Naive thymus-derived CD4-positive, alpha-beta T cell (primary cell): Measurements from ENCODE around the gene GMDS. TPM values are rescaled to one million over a fixed set of nuclear protein-coding genes. Genes with fewer than 3 reads are reported as not detected.

ENCODE experiments used
- ATAC-seq: fragments of 150-1000 bp; cut with Tn5 transposase; 2 replicates; pipeline ENCODE4 v1.10.0; 2021; ENCODE audit warnings: mild to moderate bottlenecking, moderate library complexity
- CTCF ChIA-PET: fragments of 350-600 bp; sonication (Branson Sonifier 250); formaldehyde crosslinking; loops from one replicate; lab custom pipeline; 2021; ENCODE audit warnings: antibody characterized with exemption; lab: Charles Lee
- POLR2A ChIA-PET: fragments of 350-600 bp; sonication (Branson Sonifier 250); formaldehyde crosslinking; loops from one replicate; lab custom pipeline; 2021; ENCODE audit warnings: antibody characterized with exemption, inconsistent platforms; lab: Charles Lee
- DNase-seq, 9 donors: peaks; one replicate each; pipeline versions ENCODE4 v3.0.0 to v3.0.0-alpha.2; 2020 to 2022; ENCODE audit warnings: mixed read lengths in 1 of 9
- H3K27ac ChIP-seq: one replicate; pipeline ENCODE4 v1.7.0; 2013; ENCODE audit warnings: mild to moderate bottlenecking, low read depth, low read length, moderate library complexity
- H3K27me3 ChIP-seq, 2 donors: one replicate each; pipeline ENCODE4 v1.7.0; 2013; ENCODE audit warnings: low read length in 2 of 2, mild to moderate bottlenecking in 2 of 2, moderate library complexity in 2 of 2; ENCODE audit not compliant: control insufficient read depth in 2 of 2, insufficient read depth in 2 of 2
- H3K36me3 ChIP-seq, 3 experiments: 1 replicate in 2 of 3; 2 replicates in 1 of 3; pipeline ENCODE4 v1.7.0; 2013; ENCODE audit warnings: low read length in 3 of 3, mild to moderate bottlenecking in 3 of 3, moderate library complexity in 1 of 3; ENCODE audit not compliant: insufficient read depth in 3 of 3, control insufficient read depth in 2 of 3
- H3K4me1 ChIP-seq, 2 donors: one replicate each; pipeline ENCODE4 v1.7.0; 2013; ENCODE audit warnings: low read length in 2 of 2, mild to moderate bottlenecking in 2 of 2, moderate library complexity in 1 of 2; ENCODE audit not compliant: control insufficient read depth in 2 of 2, insufficient read depth in 2 of 2
- H3K4me3 ChIP-seq: 2 replicates; pipeline ENCODE4 v1.7.0; 2013; ENCODE audit warnings: mild to moderate bottlenecking, low read length
- H3K9me3 ChIP-seq, 3 experiments: 1 replicate in 2 of 3; 2 replicates in 1 of 3; pipeline ENCODE4 v1.7.0; 2013; ENCODE audit warnings: low read length in 3 of 3; ENCODE audit not compliant: control insufficient read depth in 2 of 3
- H3K27ac Mint-ChIP-seq, 9 donors: one replicate each; pipeline ENCODE4 v1.8.0; 2020 to 2022; ENCODE audit warnings: mixed read lengths in 9 of 9, mild to moderate bottlenecking in 8 of 9, moderate library complexity in 5 of 9, inconsistent platforms in 2 of 9
- H3K27me3 Mint-ChIP-seq, 5 donors: one replicate each; pipeline ENCODE4 v1.8.0; 2021 to 2022; ENCODE audit warnings: mixed read lengths in 5 of 5, mild to moderate bottlenecking in 1 of 5
- H3K36me3 Mint-ChIP-seq, 5 donors: one replicate each; pipeline ENCODE4 v1.8.0; 2020 to 2022; ENCODE audit warnings: mixed read lengths in 5 of 5, mild to moderate bottlenecking in 3 of 5, inconsistent platforms in 1 of 5
- H3K4me1 Mint-ChIP-seq, 7 donors: one replicate each; pipeline ENCODE4 v1.8.0; 2020 to 2022; ENCODE audit warnings: mixed read lengths in 7 of 7, mild to moderate bottlenecking in 3 of 7, inconsistent platforms in 1 of 7
- H3K4me3 Mint-ChIP-seq, 10 donors: one replicate each; pipeline ENCODE4 v1.8.0; 2020 to 2022; ENCODE audit warnings: mild to moderate bottlenecking in 10 of 10, mixed read lengths in 10 of 10, moderate library complexity in 6 of 10, inconsistent platforms in 2 of 10
- H3K9me3 Mint-ChIP-seq, 11 donors: one replicate each; pipeline ENCODE4 v1.8.0; 2020 to 2022; ENCODE audit warnings: mixed read lengths in 11 of 11, mild to moderate bottlenecking in 4 of 11, inconsistent platforms in 1 of 11, moderate library complexity in 1 of 11
- intact Hi-C, 2 donors: fragments of 100-400 bp; cut with micrococcal nuclease; formaldehyde crosslinking; loops; one replicate each; pipeline ENCODE4 v1.15.1; 2023
- polyA plus RNA-seq, 2 donors: library from polyadenylated mRNA; unstranded; fragments of 300-500 nt; fragmentation: Illumina TruSeq; gene quantifications; one replicate each; pipeline ENCODE4 v1.2.3, GENCODE V29; 2021
- total RNA-seq, 6 experiments: library from RNA in 5 of 6; stranded (reverse) in 5 of 6; gene quantifications; 1 replicate in 5 of 6; 2 replicates in 1 of 6; pipeline ENCODE4 v1.2.3 and lab custom pipeline; 2021 to 2026

GMDS gene
- total and polyA plus RNA-seq, 7 experiments from 2014 or later, result 12.7 to 33.9 (median 18.3) TPM

- H3K4me1 Mint-ChIP-seq, result peaks cover 24 to 63% (median 48%) of the 10 kb centered on the region in 7 donors
- peaks cover 4 to 13% of the 10 kb centered on the region in 2 donors for H3K4me1 ChIP-seq
- peaks cover 0 to 9% (median 0%) of the 10 kb centered on the region in 5 donors for H3K27me3 Mint-ChIP-seq
- H3K27me3 ChIP-seq, result no peaks in the 10 kb centered on the region
- DNase-seq (no peak), ATAC-seq (no peak)
- H3K4me3 ChIP-seq, result no peak overlapping the region
- H3K27ac Mint-ChIP-seq, result no peak overlapping the region
- intact Hi-C loops, result no loop called here
- H3K36me3 ChIP-seq, result no peaks in the 10 kb centered on the region
- no peaks in the 10 kb centered on the region for H3K9me3 Mint-ChIP-seq
- H3K9me3 ChIP-seq, result no peaks in the 10 kb centered on the region
- H3K36me3 Mint-ChIP-seq, result no peaks in the 10 kb centered on the region
- ChIA-PET POLR2A (no interaction called here), CTCF (no interaction called here)
- no peak overlapping the region for H3K27ac ChIP-seq
- H3K4me3 Mint-ChIP-seq, result peak overlapping the region in 1 of 10 donors; percentile 22
Measured at GRCh38 chr6:2158596-2159271, 86.7 kb downstream of the GMDS start.

- ChIA-PET CTCF (no interaction called here), POLR2A (no interaction called here)
- Mint-ChIP-seq H3K27ac (no peak overlapping the region), H3K4me3 (peak overlapping the region in 4 of 10 donors; percentile 2 to 53 (median 21)), H3K4me1 (peaks cover 17 to 53% (median 38%) of the 10 kb centered on the region in 7 donors), H3K27me3 (peaks cover 0 to 14% (median 0%) of the 10 kb centered on the region in 5 donors), H3K9me3 (no peaks in the 10 kb centered on the region), H3K36me3 (no peaks in the 10 kb centered on the region)
- H3K4me1 ChIP-seq, result peaks cover 4 to 13% of the 10 kb centered on the region in 2 donors
- intact Hi-C loops, result no loop called here
- ATAC-seq, result peak; percentile 44
- H3K27ac ChIP-seq, result no peak overlapping the region
- H3K36me3 ChIP-seq, result no peaks in the 10 kb centered on the region
- no peaks in the 10 kb centered on the region for H3K27me3 ChIP-seq
- peak in 5 of 9 donors; percentile 13 to 41 (median 23) for DNase-seq
- H3K9me3 ChIP-seq, result no peaks in the 10 kb centered on the region
- H3K4me3 ChIP-seq, result no peak overlapping the region
Measured at GRCh38 chr6:2157441-2158127, 87.8 kb downstream of the GMDS start.

- no peaks in the 10 kb centered on the region for H3K9me3 Mint-ChIP-seq
- peaks cover 4 to 13% of the 10 kb centered on the region in 2 donors for H3K4me1 ChIP-seq
- intact Hi-C loops, result no loop called here
- H3K4me3 Mint-ChIP-seq, result no peak overlapping the region
- H3K27me3 ChIP-seq, result no peaks in the 10 kb centered on the region
- H3K27ac Mint-ChIP-seq, result no peak overlapping the region
- ATAC-seq, result no peak
- no peaks in the 10 kb centered on the region for H3K36me3 Mint-ChIP-seq
- H3K36me3 ChIP-seq, result no peaks in the 10 kb centered on the region
- no peaks in the 10 kb centered on the region for H3K9me3 ChIP-seq
- H3K4me1 Mint-ChIP-seq, result peaks cover 12 to 40% (median 26%) of the 10 kb centered on the region in 7 donors
- no peak overlapping the region for H3K4me3 ChIP-seq
- POLR2A ChIA-PET, result no interaction called here
- H3K27me3 Mint-ChIP-seq, result peaks cover 0 to 14% (median 0%) of the 10 kb centered on the region in 5 donors
- no peak overlapping the region for H3K27ac ChIP-seq
- DNase-seq, result no peak
- CTCF ChIA-PET, result no interaction called here
Measured at GRCh38 chr6:2155206-2155605, 90.2 kb downstream of the GMDS start.

- Mint-ChIP-seq H3K4me1 (peaks cover 0 to 5% (median 0%) of the 10 kb centered on the region in 7 donors), H3K27ac (no peak overlapping the region), H3K27me3 (peaks cover 0 to 5% (median 0%) of the 10 kb centered on the region in 5 donors), H3K36me3 (peaks cover 0 to 22% (median 13%) of the 10 kb centered on the region in 5 donors), H3K4me3 (no peak overlapping the region), H3K9me3 (no peaks in the 10 kb centered on the region)
- Histone ChIP-seq H3K36me3 (no peaks in the 10 kb centered on the region), H3K27ac (no peak overlapping the region), H3K4me3 (no peak overlapping the region), H3K27me3 (no peaks in the 10 kb centered on the region), H3K9me3 (no peaks in the 10 kb centered on the region), H3K4me1 (no peaks in the 10 kb centered on the region)
- ChIA-PET CTCF (no interaction called here), POLR2A (no interaction called here)
- intact Hi-C loops, result no loop called here
- ATAC-seq (no peak), DNase-seq (no peak)
Measured at GRCh38 chr6:2149361-2150006, 95.9 kb downstream of the GMDS start.

GRCh38 chr6:2148748-2149147 lies 96.7 kb downstream of the GMDS start:
- CTCF ChIA-PET, result no interaction called here
- H3K4me3 ChIP-seq, result no peak overlapping the region
- H3K27me3 ChIP-seq, result no peaks in the 10 kb centered on the region
- H3K36me3 ChIP-seq, result no peaks in the 10 kb centered on the region
- POLR2A ChIA-PET, result no interaction called here
- no peaks in the 10 kb centered on the region for H3K4me1 ChIP-seq
- Mint-ChIP-seq H3K27me3 (peaks cover 0 to 5% (median 0%) of the 10 kb centered on the region in 5 donors), H3K9me3 (no peaks in the 10 kb centered on the region), H3K36me3 (peaks cover 0 to 28% (median 15%) of the 10 kb centered on the region in 5 donors), H3K4me1 (peaks cover 0 to 9% (median 6%) of the 10 kb centered on the region in 7 donors), H3K4me3 (no peak overlapping the region), H3K27ac (no peak overlapping the region)
- no peak for DNase-seq
- intact Hi-C loops, result no loop called here
- H3K9me3 ChIP-seq, result no peaks in the 10 kb centered on the region
- ATAC-seq, result no peak
- H3K27ac ChIP-seq, result no peak overlapping the region

GRCh38 chr6:2147766-2148448 lies 97.5 kb downstream of the GMDS start:
- ChIA-PET POLR2A (no interaction called here), CTCF (no interaction called here)
- DNase-seq, result no peak
- no peaks in the 10 kb centered on the region for H3K4me1 ChIP-seq
- no peaks in the 10 kb centered on the region for H3K27me3 ChIP-seq
- Mint-ChIP-seq H3K4me3 (no peak overlapping the region), H3K36me3 (peaks cover 0 to 30% (median 15%) of the 10 kb centered on the region in 5 donors), H3K27me3 (no peaks in the 10 kb centered on the region), H3K4me1 (peaks cover 0 to 14% (median 10%) of the 10 kb centered on the region in 7 donors), H3K9me3 (no peaks in the 10 kb centered on the region), H3K27ac (no peak overlapping the region)
- H3K27ac ChIP-seq, result no peak overlapping the region
- no peaks in the 10 kb centered on the region for H3K36me3 ChIP-seq
- no peak for ATAC-seq
- intact Hi-C loops, result no loop called here
- H3K4me3 ChIP-seq, result no peak overlapping the region
- no peaks in the 10 kb centered on the region for H3K9me3 ChIP-seq
